Midbrain (tissue), 1 donor: ENCODE results near the gene ALPK3.

Source experiments
- DNase-seq: peaks from one replicate; lab custom pipeline; 2025; lab: John Stamatoyannopoulos, UW

Gene ALPK3

GRCh38 chr15:84846269-84846668 is 29.1 kb downstream of the ALPK3 start:
- no peak for DNase-seq

- DNase-seq = no peak
Observed at GRCh38 chr15:84847382-84847781, 30.2 kb downstream of the ALPK3 start.

- no peak for DNase-seq
Observed at GRCh38 chr15:84852212-84852611, 35.1 kb downstream of the ALPK3 start.

- no peak for DNase-seq
Observed at GRCh38 chr15:84855136-84855535, 38.0 kb downstream of the ALPK3 start.

- DNase-seq = no peak
Observed at GRCh38 chr15:84855765-84856164, 38.6 kb downstream of the ALPK3 start.

DNA sequence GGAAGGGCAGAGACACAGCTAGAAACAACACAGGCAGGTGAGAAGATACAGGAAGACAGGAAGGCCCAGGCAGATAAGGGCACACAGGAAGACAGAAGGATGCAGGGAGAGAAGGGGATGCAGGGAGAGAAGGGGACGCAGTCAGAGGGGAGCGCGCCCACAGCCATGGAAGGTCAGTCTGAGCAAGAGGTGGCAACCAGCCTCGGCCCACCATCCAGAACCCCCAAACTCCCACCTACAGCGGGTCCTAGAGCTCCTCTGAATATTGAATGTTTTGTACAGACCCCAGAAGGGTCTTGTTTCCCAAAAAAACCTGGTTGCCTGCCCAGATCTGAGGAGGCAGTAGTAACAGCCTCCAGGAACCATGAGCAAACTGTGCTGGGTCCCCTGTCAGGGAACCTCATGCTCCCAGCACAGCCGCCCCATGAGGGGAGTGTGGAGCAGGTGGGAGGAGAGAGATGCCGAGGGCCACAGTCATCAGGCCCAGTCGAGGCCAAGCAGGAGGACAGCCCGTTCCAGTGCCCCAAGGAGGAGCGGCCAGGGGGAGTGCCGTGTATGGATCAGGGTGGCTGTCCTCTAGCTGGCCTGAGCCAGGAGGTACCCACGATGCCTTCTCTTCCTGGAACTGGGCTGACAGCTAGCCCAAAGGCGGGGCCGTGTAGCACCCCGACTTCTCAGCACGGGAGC is 39.7 kb downstream of the ALPK3 start:
- DNase-seq = no peak

DNA sequence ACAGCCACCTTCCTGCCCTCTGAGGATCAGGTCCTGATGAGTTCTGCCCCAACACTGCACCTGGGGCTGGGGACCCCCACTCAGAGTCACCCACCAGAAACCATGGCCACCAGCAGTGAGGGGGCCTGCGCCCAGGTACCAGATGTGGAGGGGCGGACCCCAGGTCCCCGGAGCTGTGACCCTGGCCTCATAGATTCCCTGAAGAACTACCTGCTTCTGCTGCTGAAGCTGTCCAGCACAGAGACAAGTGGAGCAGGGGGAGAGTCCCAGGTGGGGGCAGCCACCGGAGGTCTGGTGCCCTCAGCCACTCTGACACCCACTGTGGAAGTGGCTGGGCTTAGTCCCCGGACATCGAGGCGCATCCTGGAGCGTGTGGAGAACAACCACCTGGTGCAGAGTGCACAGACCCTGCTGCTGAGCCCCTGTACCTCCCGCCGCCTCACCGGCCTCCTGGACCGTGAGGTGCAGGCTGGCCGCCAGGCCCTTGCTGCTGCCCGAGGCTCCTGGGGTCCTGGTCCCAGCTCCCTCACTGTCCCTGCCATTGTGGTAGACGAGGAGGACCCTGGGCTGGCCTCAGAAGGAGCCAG is 40.4 kb downstream of the ALPK3 start:
- no peak for DNase-seq

GRCh38 chr15:84858231-84858630 is 41.1 kb downstream of the ALPK3 start:
- DNase-seq = no peak

DNA sequence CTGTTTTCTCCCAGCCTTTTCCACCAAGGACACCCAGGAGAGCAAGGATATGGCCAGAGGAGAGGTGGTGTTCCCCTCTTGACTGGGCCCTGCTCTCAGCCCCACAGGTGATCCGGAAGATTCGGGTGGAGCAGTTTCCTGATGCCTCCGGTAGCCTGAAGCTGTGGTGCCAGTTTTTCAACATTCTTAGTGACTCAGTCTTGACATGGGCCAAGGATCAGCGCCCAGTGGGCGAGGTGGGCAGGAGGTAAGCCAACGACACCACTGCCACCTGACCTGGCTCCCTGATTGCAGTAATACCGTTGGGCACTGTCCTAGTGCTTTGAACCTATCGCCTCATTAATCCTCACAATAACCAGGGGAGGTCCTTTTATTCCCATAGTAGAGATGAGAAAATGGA is 42.0 kb downstream of the ALPK3 start:
- no peak for DNase-seq

DNA sequence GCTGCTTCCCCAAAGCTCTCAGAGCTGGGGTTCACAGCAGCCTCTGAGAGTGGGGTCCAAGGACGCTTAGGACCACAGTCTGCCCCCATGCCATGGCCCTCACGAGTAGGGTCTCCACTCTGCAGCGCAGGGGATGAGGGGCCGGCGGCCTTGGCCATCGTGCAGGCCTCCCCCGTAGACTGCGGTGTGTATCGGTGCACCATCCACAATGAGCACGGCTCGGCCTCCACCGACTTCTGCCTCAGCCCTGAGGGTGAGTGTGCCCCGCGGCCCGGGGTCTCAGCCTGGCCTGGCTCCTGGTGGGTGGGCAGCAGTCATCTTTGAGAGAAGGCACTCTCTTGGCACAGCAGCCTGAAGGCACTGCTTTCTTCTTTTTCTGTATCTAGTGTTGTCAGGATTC is 42.5 kb downstream of the ALPK3 start:
- no peak for DNase-seq

DNA sequence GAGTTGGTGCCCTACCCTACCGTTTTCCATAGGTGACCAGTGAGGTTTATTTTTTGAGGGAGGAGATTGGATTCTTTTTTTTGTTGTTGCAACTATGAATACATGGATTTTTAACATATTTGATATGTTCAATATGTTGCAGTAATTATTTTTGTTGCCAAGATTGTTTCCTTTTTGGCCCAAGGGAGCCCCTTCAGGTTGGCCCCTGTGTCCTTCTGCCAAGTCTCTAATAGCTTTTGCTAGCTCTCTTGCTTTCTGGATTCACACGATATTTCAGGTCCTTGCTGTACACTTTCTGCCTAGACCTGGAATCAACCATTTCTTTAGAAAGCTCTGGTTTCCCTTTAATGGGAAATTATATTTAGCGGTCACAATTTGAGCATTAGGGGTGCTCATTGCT is 44.6 kb downstream of the ALPK3 start:
- no peak for DNase-seq

- no peak for DNase-seq
Observed at GRCh38 chr15:84862214-84862975, 45.2 kb downstream of the ALPK3 start.

DNA sequence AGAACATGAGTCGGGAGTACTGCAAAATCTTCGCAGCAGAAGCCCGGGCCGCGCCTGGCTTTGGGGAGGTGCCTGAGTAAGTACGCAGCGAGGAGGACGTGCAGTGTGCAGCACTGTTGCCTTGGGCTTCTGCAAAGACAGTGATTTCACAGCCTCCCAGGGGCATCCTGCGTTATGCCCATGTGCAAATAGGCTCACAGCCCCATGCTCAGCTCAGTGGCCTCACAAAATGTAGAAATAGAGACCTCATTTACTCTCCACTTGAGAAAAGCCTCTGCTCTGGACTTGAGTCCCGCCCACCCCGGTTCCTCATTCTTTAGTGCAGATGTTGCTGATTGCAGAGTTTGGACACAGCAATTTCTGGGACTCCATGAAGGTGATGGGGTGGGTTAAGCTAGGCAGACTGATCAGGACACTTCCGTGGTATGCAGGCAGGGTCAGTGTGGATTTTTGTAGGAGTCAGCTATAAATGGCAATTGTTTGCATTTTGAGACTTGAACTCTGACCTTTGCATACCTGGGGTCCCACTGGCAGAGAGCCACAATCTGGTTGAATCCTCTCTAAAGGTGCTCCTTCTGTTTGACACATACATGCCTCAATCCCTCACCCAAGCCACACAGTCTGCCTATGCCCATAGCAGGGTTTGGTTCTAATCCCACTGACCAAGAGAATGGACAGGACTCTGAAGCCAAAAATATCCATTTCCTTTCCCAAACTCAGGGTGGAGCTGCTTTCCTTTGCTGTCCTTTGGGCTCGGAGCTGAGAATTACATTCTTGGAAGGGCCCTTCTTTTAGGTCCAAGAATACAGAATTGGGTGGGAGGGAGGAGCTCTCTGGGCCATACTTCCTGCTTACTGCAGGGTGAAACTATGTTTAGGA is 46.6 kb downstream of the ALPK3 start:
- no peak for DNase-seq

DNA sequence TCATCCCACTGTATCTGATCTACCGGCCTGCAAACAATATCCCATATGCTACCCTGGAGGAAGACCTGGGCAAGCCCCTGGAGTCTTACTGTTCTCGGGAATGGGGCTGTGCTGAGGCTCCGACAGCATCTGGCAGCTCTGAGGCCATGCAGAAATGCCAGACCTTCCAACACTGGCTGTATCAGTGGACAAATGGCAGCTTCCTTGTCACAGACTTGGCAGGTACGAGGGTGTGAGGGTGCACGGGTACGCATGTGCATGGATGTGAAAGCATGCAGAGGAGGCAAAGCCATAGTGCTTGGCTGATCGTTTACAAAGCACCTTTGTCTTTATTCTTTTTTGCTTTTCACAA is 47.3 kb downstream of the ALPK3 start:
- no peak for DNase-seq

DNA sequence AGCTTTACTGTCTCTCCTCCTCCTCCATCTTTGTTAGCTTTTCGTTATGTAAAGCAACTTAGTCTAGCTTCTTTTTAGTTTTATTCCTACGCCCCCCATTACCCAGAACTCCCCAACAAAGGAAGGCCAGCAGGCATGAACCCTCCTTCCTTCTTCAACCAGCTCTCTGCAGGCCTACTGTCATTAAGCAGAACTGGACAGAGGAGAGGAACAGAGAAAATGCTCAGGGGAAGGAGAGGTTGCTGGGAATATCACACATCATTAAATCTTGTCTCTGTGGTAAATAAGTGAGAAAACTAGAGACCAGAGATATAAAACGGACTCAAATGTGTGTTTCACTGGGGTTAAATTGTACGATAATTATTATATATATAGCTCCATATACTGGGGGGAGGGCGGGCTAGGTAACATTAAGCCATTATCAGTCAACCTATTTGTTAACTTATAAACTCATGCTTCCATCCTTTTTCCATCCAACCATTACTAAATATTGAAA is 48.0 kb downstream of the ALPK3 start:
- no peak for DNase-seq

GRCh38 chr15:84868037-84868880 is 51.1 kb downstream of the ALPK3 start:
- DNase-seq = no peak

- no peak for DNase-seq
Observed at GRCh38 chr15:84869510-84869909, 52.4 kb downstream of the ALPK3 start.

- no peak for DNase-seq
Observed at GRCh38 chr15:84871428-84871985, 54.4 kb downstream of the ALPK3 start.

DNA sequence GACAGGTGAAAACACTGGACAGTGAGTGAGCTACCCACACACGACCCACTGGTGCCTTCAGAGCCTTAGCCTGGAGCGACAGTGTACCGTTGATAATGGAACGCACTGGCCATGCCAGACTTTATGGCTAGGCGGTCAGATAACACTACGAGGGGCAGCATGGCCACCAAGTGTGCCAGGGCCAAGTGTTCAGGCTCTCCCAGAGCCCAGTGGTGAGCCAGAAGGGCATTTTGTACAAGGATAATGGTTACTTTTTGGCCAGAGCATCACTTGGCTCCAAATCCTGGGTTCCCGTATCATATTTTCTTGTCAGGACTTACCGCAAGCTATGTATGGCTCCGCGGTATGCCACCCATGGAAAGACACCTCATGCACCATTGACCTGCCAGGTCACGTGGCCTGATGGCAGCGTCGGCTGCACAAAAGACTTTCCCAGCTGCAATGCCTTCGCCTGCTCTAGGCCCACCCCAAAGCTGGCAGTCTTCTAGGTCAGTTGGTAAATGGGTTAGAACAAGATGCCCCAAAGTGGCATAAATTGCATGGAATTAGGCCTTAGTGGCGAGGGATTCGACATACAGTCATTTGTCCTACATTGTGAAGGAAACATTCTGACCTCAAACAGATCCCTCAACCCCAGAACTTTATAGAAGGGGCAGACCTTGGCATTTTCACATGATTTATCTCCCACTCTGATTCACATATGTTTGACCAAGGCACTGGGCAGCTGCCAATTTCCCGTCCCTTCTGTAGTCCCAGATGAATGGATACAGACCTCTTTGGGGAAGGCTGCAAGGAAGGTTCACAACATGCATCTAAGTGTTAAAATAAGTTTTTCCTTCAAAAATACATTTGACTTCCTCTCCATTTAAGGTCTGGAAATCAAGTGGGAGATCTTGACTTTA is 55.1 kb downstream of the ALPK3 start:
- no peak for DNase-seq

- DNase-seq = no peak
Observed at GRCh38 chr15:84873997-84874396, 56.8 kb downstream of the ALPK3 start.
